ENCODE data around the gene BRD4. TPM values are rescaled to one million over a fixed set of nuclear protein-coding genes. Genes with fewer than 3 reads are reported as not detected.
"Not testable (repeated sequence)": the region's sequence is repeated elsewhere in the genome, so short reads cannot be mapped to it uniquely, and the experiment has no call there.

Gene BRD4
- total RNA-seq, 1 experiment from 2014 or later: 189 TPM

- TF ChIP-seq CTCF (IDR thresholded peaks at IDR 0.05; ENCODE audit: unreplicated experiment): no peak
- peaks cover 98% of the 10 kb centered on the region for H3K36me3 Mint-ChIP-seq (ENCODE audit: insufficient read depth, unreplicated experiment)
- POLR2A ChIA-PET: interaction anchor here (0.5 to 0.7 kb wide), 2 partner anchors 16 to 109 kb away, joined by 3 read pairs; no protein-coding TSS in a partner anchor
- H3K4me3 Mint-ChIP-seq (ENCODE audit: unreplicated experiment): no peak overlapping the region
- intact Hi-C loops (cut with micrococcal nuclease): no loop called here
- no peaks in the 10 kb centered on the region for H3K27me3 Mint-ChIP-seq (ENCODE audit: insufficient read depth, unreplicated experiment)
- H3K4me1 Mint-ChIP-seq (ENCODE audit: insufficient read depth, unreplicated experiment): no peaks in the 10 kb centered on the region
- CTCF ChIA-PET: interaction anchor here (0.5 to 0.6 kb wide), 2 partner anchors 9 to 27 kb away, joined by 3 read pairs; no protein-coding TSS in a partner anchor
- no TSS peak for BruUV-seq (replicated peaks)
- no peak for DNase-seq (ENCODE audit: unreplicated experiment)
- no peak overlapping the region for H3K27ac Mint-ChIP-seq (ENCODE audit: low read depth, unreplicated experiment)
- no peaks in the 10 kb centered on the region for H3K9me3 Mint-ChIP-seq (ENCODE audit: unreplicated experiment)
Measured at GRCh38 chr19:15368798-15369593, 36.7 kb upstream of the BRD4 start.

GRCh38 chr19:15368051-15368632 is 35.8 kb upstream of the BRD4 start:
- ChIA-PET POLR2A (interaction anchor here (0.5 to 0.7 kb wide), 3 partner anchors 17 to 202 kb away, joined by 3 read pairs; no protein-coding TSS in a partner anchor), CTCF (interaction anchor here (0.5 to 0.6 kb wide), 2 partner anchors 10 to 26 kb away, joined by 3 read pairs; no protein-coding TSS in a partner anchor)
- Mint-ChIP-seq H3K27ac (ENCODE audit: low read depth, unreplicated experiment) (no peak overlapping the region), H3K36me3 (ENCODE audit: insufficient read depth, unreplicated experiment) (peaks cover 95% of the 10 kb centered on the region), H3K27me3 (ENCODE audit: insufficient read depth, unreplicated experiment) (no peaks in the 10 kb centered on the region), H3K4me1 (ENCODE audit: insufficient read depth, unreplicated experiment) (no peaks in the 10 kb centered on the region), H3K9me3 (ENCODE audit: unreplicated experiment) (no peaks in the 10 kb centered on the region), H3K4me3 (ENCODE audit: unreplicated experiment) (no peak overlapping the region)
- no TSS peak for BruUV-seq (replicated peaks)
- intact Hi-C loops (cut with micrococcal nuclease): no loop called here
- no peak for DNase-seq (ENCODE audit: unreplicated experiment)
- TF ChIP-seq CTCF (IDR thresholded peaks at IDR 0.05; ENCODE audit: unreplicated experiment): no peak

GRCh38 chr19:15367439-15367838 is 35.1 kb upstream of the BRD4 start:
- DNase-seq (ENCODE audit: unreplicated experiment): no peak
- BruUV-seq (replicated peaks): no TSS peak
- CTCF ChIA-PET: interaction anchor here (0.6 to 0.7 kb wide), 2 partner anchors 65 to 103 kb away, joined by 3 read pairs; no protein-coding TSS in a partner anchor
- H3K27me3 Mint-ChIP-seq (ENCODE audit: insufficient read depth, unreplicated experiment): no peaks in the 10 kb centered on the region
- no peaks in the 10 kb centered on the region for H3K9me3 Mint-ChIP-seq (ENCODE audit: unreplicated experiment)
- no peak for TF ChIP-seq CTCF (IDR thresholded peaks at IDR 0.05; ENCODE audit: unreplicated experiment)
- POLR2A ChIA-PET: interaction anchor here (0.6 to 0.7 kb wide), 2 partner anchors 12 to 201 kb away, joined by 3 to 4 read pairs; no protein-coding TSS in a partner anchor
- intact Hi-C loops (cut with micrococcal nuclease): no loop called here
- H3K36me3 Mint-ChIP-seq (ENCODE audit: insufficient read depth, unreplicated experiment): peaks cover 88% of the 10 kb centered on the region
- peak overlapping the region; percentile 19 for H3K27ac Mint-ChIP-seq (ENCODE audit: low read depth, unreplicated experiment)
- H3K4me1 Mint-ChIP-seq (ENCODE audit: insufficient read depth, unreplicated experiment): no peaks in the 10 kb centered on the region
- no peak overlapping the region for H3K4me3 Mint-ChIP-seq (ENCODE audit: unreplicated experiment)

GRCh38 chr19:15365264-15365663 is 32.9 kb upstream of the BRD4 start:
- no peaks in the 10 kb centered on the region for H3K9me3 Mint-ChIP-seq (ENCODE audit: unreplicated experiment)
- POLR2A ChIA-PET: interaction anchor here (0.9 to 1.1 kb wide), 2 partner anchors 14 to 114 kb away, joined by 3 read pairs; partner anchors contain the start of gene AKAP8
- CTCF ChIA-PET: interaction anchor here (1.0 kb wide), 1 partner anchor 188 kb away, joined by 3 read pairs; no protein-coding TSS in a partner anchor
- H3K36me3 Mint-ChIP-seq (ENCODE audit: insufficient read depth, unreplicated experiment): peaks cover 86% of the 10 kb centered on the region
- no peak overlapping the region for H3K4me3 Mint-ChIP-seq (ENCODE audit: unreplicated experiment)
- no peak for DNase-seq (ENCODE audit: unreplicated experiment)
- no peak for TF ChIP-seq CTCF (IDR thresholded peaks at IDR 0.05; ENCODE audit: unreplicated experiment)
- no TSS peak for BruUV-seq (replicated peaks)
- no peak overlapping the region for H3K27ac Mint-ChIP-seq (ENCODE audit: low read depth, unreplicated experiment)
- H3K27me3 Mint-ChIP-seq (ENCODE audit: insufficient read depth, unreplicated experiment): no peaks in the 10 kb centered on the region
- intact Hi-C loops (cut with micrococcal nuclease): no loop called here
- H3K4me1 Mint-ChIP-seq (ENCODE audit: insufficient read depth, unreplicated experiment): no peaks in the 10 kb centered on the region

- H3K4me1 Mint-ChIP-seq (ENCODE audit: insufficient read depth, unreplicated experiment); CTCF ChIA-PET; H3K27me3 Mint-ChIP-seq (ENCODE audit: insufficient read depth, unreplicated experiment); BruUV-seq (replicated peaks); intact Hi-C loops (cut with micrococcal nuclease); H3K4me3 Mint-ChIP-seq (ENCODE audit: unreplicated experiment); H3K27ac Mint-ChIP-seq (ENCODE audit: low read depth, unreplicated experiment); H3K9me3 Mint-ChIP-seq (ENCODE audit: unreplicated experiment); DNase-seq (ENCODE audit: unreplicated experiment): not testable (repeated sequence)
- POLR2A ChIA-PET: interaction anchor here (0.7 kb wide), 1 partner anchor 544 kb away, joined by 3 read pairs; no protein-coding TSS in a partner anchor
- H3K36me3 Mint-ChIP-seq (ENCODE audit: insufficient read depth, unreplicated experiment): peaks cover 87% of the 10 kb centered on the region
Measured at GRCh38 chr19:15363791-15364190, 31.5 kb upstream of the BRD4 start.

- peaks cover 87% of the 10 kb centered on the region for H3K36me3 Mint-ChIP-seq (ENCODE audit: insufficient read depth, unreplicated experiment)
- H3K9me3 Mint-ChIP-seq (ENCODE audit: unreplicated experiment); DNase-seq (ENCODE audit: unreplicated experiment); POLR2A ChIA-PET; H3K4me3 Mint-ChIP-seq (ENCODE audit: unreplicated experiment); H3K4me1 Mint-ChIP-seq (ENCODE audit: insufficient read depth, unreplicated experiment); H3K27ac Mint-ChIP-seq (ENCODE audit: low read depth, unreplicated experiment); intact Hi-C loops (cut with micrococcal nuclease); BruUV-seq (replicated peaks); H3K27me3 Mint-ChIP-seq (ENCODE audit: insufficient read depth, unreplicated experiment); CTCF ChIA-PET: not testable (repeated sequence)
Measured at GRCh38 chr19:15363048-15363447, 30.7 kb upstream of the BRD4 start.
